Mesenchymal stem cell (in vitro differentiated cells and primary cell): ENCODE results near the gene TPO.

Experiments
- DNase-seq: peaks from one replicate; pipeline ENCODE4 v3.0.0-alpha.2; 2013
- H2AFZ ChIP-seq: one replicate; pipeline ENCODE4 v1.6.1; 2013; ENCODE audit warnings: low read depth, mild to moderate bottlenecking, control low read depth, inconsistent platforms, low read length, moderate library complexity
- H2AK5ac ChIP-seq: 2 replicates; pipeline ENCODE4 v1.6.1; 2013; ENCODE audit warnings: low read length, moderate library complexity, mild to moderate bottlenecking, inconsistent platforms; ENCODE audit not compliant: severe bottlenecking
- H2BK120ac ChIP-seq: one replicate; pipeline ENCODE4 v1.6.1; 2013; ENCODE audit warnings: low read depth, mild to moderate bottlenecking, inconsistent platforms, low read length, moderate library complexity
- H2BK12ac ChIP-seq, 2 experiments: one replicate each; pipeline ENCODE4 v1.6.1; 2013; ENCODE audit warnings: inconsistent platforms in 2 of 2, low read length in 2 of 2, mild to moderate bottlenecking in 2 of 2, moderate library complexity in 2 of 2, control low read depth in 1 of 2
- H2BK15ac ChIP-seq: one replicate; pipeline ENCODE4 v1.6.1; 2013; ENCODE audit warnings: mild to moderate bottlenecking, low read depth, inconsistent platforms; ENCODE audit not compliant: poor library complexity, severe bottlenecking
- H2BK5ac ChIP-seq: 2 replicates; pipeline ENCODE4 v1.6.1; 2013; ENCODE audit warnings: low read depth, mild to moderate bottlenecking, low read length, control low read depth, inconsistent platforms; ENCODE audit not compliant: poor library complexity, severe bottlenecking
- H3K14ac ChIP-seq, 2 experiments: one replicate each; pipeline ENCODE4 v1.6.1; 2013; ENCODE audit warnings: inconsistent platforms in 2 of 2, low read length in 2 of 2, control low read depth in 1 of 2, mild to moderate bottlenecking in 1 of 2, moderate library complexity in 1 of 2
- H3K18ac ChIP-seq, 2 experiments: one replicate each; pipeline ENCODE4 v1.6.1; 2013; ENCODE audit warnings: inconsistent platforms in 2 of 2, low read length in 2 of 2, control low read depth in 1 of 2, low read depth in 1 of 2, mild to moderate bottlenecking in 1 of 2
- H3K23ac ChIP-seq, 2 experiments: one replicate each; pipeline ENCODE4 v1.6.1; 2013; ENCODE audit warnings: inconsistent platforms in 2 of 2, low read length in 2 of 2, mild to moderate bottlenecking in 2 of 2, moderate library complexity in 2 of 2, control low read depth in 1 of 2
- H3K27ac ChIP-seq: 2 replicates; pipeline ENCODE4 v1.5.1; 2013; ENCODE audit warnings: mild to moderate bottlenecking, moderate library complexity, low read length, control low read depth, inconsistent platforms; ENCODE audit not compliant: poor library complexity, severe bottlenecking
- H3K27me3 ChIP-seq, 2 experiments: 2 replicates each; pipeline versions ENCODE4 v1.6.1 to v1.7.0; 2013; ENCODE audit warnings: low read length in 2 of 2, mild to moderate bottlenecking in 2 of 2, moderate library complexity in 2 of 2, control low read depth in 1 of 2, inconsistent platforms in 1 of 2; ENCODE audit not compliant: control insufficient read depth in 1 of 2, insufficient read depth in 1 of 2
- H3K36me3 ChIP-seq, 2 experiments: 2 replicates each; pipeline versions ENCODE4 v1.6.1 to v1.7.0; 2013; ENCODE audit warnings: low read length in 2 of 2, control low read depth in 1 of 2, inconsistent platforms in 1 of 2, low read depth in 1 of 2, mild to moderate bottlenecking in 1 of 2; ENCODE audit not compliant: insufficient read depth in 2 of 2, control insufficient read depth in 1 of 2
- H3K4ac ChIP-seq, 2 experiments: one replicate each; pipeline ENCODE4 v1.6.1; 2013; ENCODE audit warnings: inconsistent platforms in 2 of 2, low read length in 2 of 2, mild to moderate bottlenecking in 2 of 2, moderate library complexity in 2 of 2, control low read depth in 1 of 2, low read depth in 1 of 2
- H3K4me1 ChIP-seq: 2 replicates; pipeline ENCODE4 v1.6.1; 2013; ENCODE audit warnings: low read depth, low read length, control low read depth; ENCODE audit not compliant: control insufficient read depth, insufficient read depth
- H3K4me2 ChIP-seq: 2 replicates; pipeline ENCODE4 v1.6.1; 2013; ENCODE audit warnings: low read length, mild to moderate bottlenecking, inconsistent platforms; ENCODE audit not compliant: poor library complexity, severe bottlenecking
- H3K4me3 ChIP-seq, 2 experiments: 2 replicates each; pipeline versions ENCODE4 v1.5.1 to v1.7.0; 2013; ENCODE audit warnings: low read length in 2 of 2, mild to moderate bottlenecking in 2 of 2, control low read depth in 1 of 2, low read depth in 1 of 2; ENCODE audit not compliant: insufficient read depth in 1 of 2
- H3K79me1 ChIP-seq: replicated peaks from 2 replicates; pipeline ENCODE4 v1.6.1; 2013; ENCODE audit warnings: mild to moderate bottlenecking, control low read depth, low read length, inconsistent platforms; ENCODE audit not compliant: poor library complexity, severe bottlenecking
- H3K9ac ChIP-seq: 2 replicates; pipeline ENCODE4 v1.7.0; 2013; ENCODE audit warnings: mild to moderate bottlenecking, low read length, moderate library complexity
- H3K9me3 ChIP-seq: 2 replicates; pipeline ENCODE4 v1.7.0; 2013; ENCODE audit warnings: mild to moderate bottlenecking, low read length; ENCODE audit not compliant: control insufficient read depth
- H4K8ac ChIP-seq: one replicate; pipeline ENCODE4 v1.6.1; 2013; ENCODE audit warnings: inconsistent platforms, mild to moderate bottlenecking, low read length, moderate library complexity
- H4K91ac ChIP-seq: one replicate; pipeline ENCODE4 v1.6.1; 2013; ENCODE audit warnings: mild to moderate bottlenecking, low read length, inconsistent platforms
- WGBS: methylation state at CpG from one replicate; pipeline ENCODE4 v1.1.7; 2013; ENCODE audit warnings: mixed read lengths; 5-methylcytosine and 5-hydroxymethylcytosine counted together

TPO gene

DNA sequence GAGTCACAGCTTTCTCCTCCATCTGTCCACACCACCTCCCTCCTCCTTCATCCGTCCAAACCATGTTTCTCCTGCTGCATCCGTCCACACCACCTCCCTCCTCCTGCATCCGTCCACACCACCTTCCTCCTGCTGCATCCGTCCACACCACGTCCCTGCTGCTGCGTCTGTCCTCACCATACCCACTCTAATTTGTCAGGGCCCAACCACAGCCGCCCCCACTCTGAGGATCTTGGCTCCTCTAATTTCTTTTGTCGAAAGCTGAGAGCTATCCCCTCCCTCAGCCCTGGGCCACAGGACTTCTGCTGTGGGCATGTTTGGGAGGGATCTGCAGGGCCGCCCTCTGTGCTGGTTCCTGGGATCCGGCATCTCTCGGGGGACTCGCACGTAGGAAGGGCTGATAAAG is 67.4 kb downstream of the TPO start:
- Histone ChIP-seq H3K14ac (no peak overlapping the region), H3K9ac (no peak overlapping the region), H2BK15ac (no peak overlapping the region), H3K4me1 (no peaks in the 10 kb centered on the region), H3K27ac (no peak overlapping the region), H2AK5ac (no peak overlapping the region), H3K18ac (no peak overlapping the region), H4K91ac (peak overlapping the region; percentile 5), H2BK120ac (no peak overlapping the region), H3K36me3 (no peaks in the 10 kb centered on the region), H3K27me3 (peaks cover 0 to 5% of the 10 kb centered on the region in 2 experiments), H3K9me3 (no peaks in the 10 kb centered on the region), H3K4ac (no peak overlapping the region), H3K23ac (no peak overlapping the region), H2BK12ac (no peak overlapping the region), H4K8ac (no peak overlapping the region), H3K4me2 (no peak overlapping the region), H2BK5ac (no peak overlapping the region), H3K4me3 (no peak overlapping the region), H2AFZ (no peak overlapping the region), H3K79me1 (no peaks in the 10 kb centered on the region)
- WGBS, result 80% methylated on average over 13 of the region's 13 CpGs
- DNase-seq, result no peak

DNA sequence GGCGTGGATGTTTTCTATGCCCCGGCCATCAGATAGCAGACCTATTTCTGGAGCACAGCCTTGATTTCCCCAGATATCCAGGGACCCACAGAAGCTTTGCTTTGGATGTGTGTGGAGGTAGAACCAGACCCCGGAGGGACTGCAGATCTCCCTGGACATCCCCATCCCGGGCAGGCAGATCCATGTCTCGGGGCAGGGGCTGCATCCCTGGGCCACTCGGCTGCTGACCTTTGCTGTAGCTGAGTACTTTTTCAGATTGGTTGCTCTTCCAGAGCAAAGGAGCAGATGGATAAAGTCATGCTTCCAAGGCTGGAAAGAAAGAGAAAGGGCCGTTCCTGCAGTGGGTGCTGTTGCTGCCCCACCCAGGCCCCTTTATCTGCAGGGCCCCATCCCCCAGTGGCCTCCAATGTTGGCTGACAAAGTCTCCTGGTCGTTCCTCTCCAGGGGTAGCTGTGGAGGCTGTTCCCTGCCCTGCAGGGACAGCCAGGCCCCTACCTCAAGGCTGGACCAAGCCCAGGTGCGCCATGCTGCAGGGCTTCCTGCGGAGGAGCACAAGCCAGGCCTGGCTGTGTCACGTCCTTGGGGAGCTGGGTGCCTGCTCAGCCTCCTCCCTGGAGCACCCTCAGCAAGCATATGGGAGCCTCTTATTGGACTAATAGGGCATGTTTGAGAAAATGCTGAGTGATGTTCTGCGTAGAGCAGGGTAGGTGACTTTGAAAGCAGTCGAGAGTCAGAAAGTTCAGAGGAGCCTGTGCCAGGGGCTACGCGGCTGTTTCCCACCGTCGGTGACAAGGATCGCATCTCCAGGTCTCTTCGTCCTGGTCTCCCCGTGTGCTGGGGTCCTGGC is 68.4 kb downstream of the TPO start:
- Histone ChIP-seq H2BK12ac (no peak overlapping the region), H3K36me3 (no peaks in the 10 kb centered on the region), H3K9ac (no peak overlapping the region), H3K79me1 (no peaks in the 10 kb centered on the region), H2AK5ac (no peak overlapping the region), H3K9me3 (no peaks in the 10 kb centered on the region), H3K27ac (no peak overlapping the region), H3K4ac (no peak overlapping the region), H3K27me3 (peaks cover 0 to 5% of the 10 kb centered on the region in 2 experiments), H3K14ac (no peak overlapping the region), H4K91ac (no peak overlapping the region), H2BK15ac (no peak overlapping the region), H2BK120ac (no peak overlapping the region), H3K4me1 (no peaks in the 10 kb centered on the region), H3K23ac (no peak overlapping the region), H3K18ac (no peak overlapping the region), H2AFZ (no peak overlapping the region), H3K4me3 (no peak overlapping the region), H2BK5ac (no peak overlapping the region), H4K8ac (no peak overlapping the region), H3K4me2 (no peak overlapping the region)
- no peak for DNase-seq
- 78% methylated on average over 20 of the region's 20 CpGs for WGBS

DNA sequence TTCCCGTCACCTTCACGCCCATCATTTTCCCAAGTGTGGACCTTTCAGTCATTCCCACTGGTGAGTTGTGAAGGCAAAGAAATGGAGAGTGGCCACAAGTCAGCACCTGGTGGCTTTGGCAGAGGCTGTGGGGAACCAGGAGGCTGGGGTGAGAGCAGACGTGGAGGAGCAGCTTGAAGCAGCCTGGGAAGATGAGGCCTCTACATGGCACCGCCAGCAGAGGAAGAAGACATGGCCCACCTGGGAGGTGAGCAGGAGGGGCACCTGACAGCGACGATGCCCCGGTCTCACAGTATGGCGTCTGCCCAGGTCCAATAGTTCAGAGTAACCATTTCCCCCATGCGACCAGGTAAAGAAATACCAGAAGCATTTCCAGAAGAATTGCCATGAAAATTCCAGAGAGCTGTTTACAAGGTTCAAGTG is 69.0 kb downstream of the TPO start:
- Histone ChIP-seq H4K91ac (no peak overlapping the region), H2AFZ (no peak overlapping the region), H3K4me1 (no peaks in the 10 kb centered on the region), H3K36me3 (no peaks in the 10 kb centered on the region), H3K4ac (no peak overlapping the region), H3K18ac (no peak overlapping the region), H2BK12ac (no peak overlapping the region), H2AK5ac (no peak overlapping the region), H4K8ac (no peak overlapping the region), H3K9ac (no peak overlapping the region), H2BK120ac (no peak overlapping the region), H2BK15ac (no peak overlapping the region), H3K23ac (no peak overlapping the region), H3K4me3 (no peak overlapping the region), H3K4me2 (no peak overlapping the region), H3K27ac (no peak overlapping the region), H3K14ac (no peak overlapping the region), H2BK5ac (no peak overlapping the region), H3K79me1 (no peaks in the 10 kb centered on the region), H3K9me3 (no peaks in the 10 kb centered on the region), H3K27me3 (peaks cover 0 to 5% of the 10 kb centered on the region in 2 experiments)
- DNase-seq, result no peak
- WGBS, result 92% methylated on average over 9 of the region's 9 CpGs

DNA sequence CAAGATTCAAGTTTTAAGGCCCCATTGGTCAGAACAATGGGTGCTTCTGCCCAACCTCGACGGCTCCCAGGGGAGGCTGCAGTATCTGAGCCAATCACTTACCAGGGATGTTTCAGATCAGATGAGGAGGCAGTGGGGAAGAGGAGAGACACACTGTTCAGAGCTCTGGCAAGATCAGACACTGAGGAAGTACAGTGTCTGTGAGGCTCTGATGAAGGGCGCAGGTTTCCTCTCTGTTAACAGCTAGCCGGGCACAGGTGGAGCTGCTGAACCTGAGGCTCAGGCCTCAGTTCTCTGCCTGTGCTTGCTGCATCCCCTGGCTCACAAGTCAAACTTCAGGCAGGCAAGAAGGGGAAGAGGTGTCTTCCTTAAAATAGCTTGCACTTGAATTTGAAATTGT is 69.7 kb downstream of the TPO start:
- Histone ChIP-seq H3K9me3 (no peaks in the 10 kb centered on the region), H4K8ac (no peak overlapping the region), H3K79me1 (no peaks in the 10 kb centered on the region), H3K4me1 (no peaks in the 10 kb centered on the region), H3K23ac (no peak overlapping the region), H3K27ac (no peak overlapping the region), H4K91ac (no peak overlapping the region), H3K27me3 (peaks cover 0 to 5% of the 10 kb centered on the region in 2 experiments), H2BK120ac (no peak overlapping the region), H3K9ac (no peak overlapping the region), H3K4me3 (no peak overlapping the region), H3K14ac (no peak overlapping the region), H2AFZ (no peak overlapping the region), H3K36me3 (no peaks in the 10 kb centered on the region), H2BK12ac (no peak overlapping the region), H3K18ac (no peak overlapping the region), H3K4me2 (no peak overlapping the region), H3K4ac (no peak overlapping the region), H2AK5ac (no peak overlapping the region), H2BK5ac (no peak overlapping the region), H2BK15ac (no peak overlapping the region)
- 87% methylated on average over 4 of the region's 4 CpGs for WGBS
- DNase-seq, result no peak
